NCI-H1105 treated with DMSO at 0.1 percent for 48 hours (cell line): ENCODE measurements around the gene FAM171A1.
"Not testable (repeated sequence)": the region's sequence is repeated elsewhere in the genome, so short reads cannot be mapped to it uniquely, and the experiment has no call there.

Source experiments
- DNase-seq: peaks from one replicate; lab custom pipeline; 2025; lab: John Stamatoyannopoulos, UW

Gene FAM171A1

DNA sequence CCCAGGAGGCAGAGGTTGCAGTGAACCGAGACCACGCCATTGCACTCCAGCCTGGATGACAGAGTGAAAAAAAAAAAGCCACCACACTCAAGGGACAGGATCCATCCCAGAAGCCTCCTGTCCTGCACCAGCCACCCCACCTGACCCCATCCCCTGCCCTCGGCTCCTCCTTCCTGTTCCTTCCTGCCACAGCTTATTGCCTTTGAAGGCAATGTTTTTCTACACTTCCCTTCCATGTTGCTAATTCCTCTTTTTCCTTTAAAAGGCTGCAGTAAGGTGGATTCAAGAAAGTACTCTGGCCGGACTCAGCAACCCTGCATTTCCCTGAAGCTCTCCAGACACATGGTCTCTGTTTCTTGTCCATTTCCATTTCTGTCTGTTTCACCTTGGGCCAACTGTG is 80.9 kb downstream of the FAM171A1 start:
- no peak for DNase-seq

DNA sequence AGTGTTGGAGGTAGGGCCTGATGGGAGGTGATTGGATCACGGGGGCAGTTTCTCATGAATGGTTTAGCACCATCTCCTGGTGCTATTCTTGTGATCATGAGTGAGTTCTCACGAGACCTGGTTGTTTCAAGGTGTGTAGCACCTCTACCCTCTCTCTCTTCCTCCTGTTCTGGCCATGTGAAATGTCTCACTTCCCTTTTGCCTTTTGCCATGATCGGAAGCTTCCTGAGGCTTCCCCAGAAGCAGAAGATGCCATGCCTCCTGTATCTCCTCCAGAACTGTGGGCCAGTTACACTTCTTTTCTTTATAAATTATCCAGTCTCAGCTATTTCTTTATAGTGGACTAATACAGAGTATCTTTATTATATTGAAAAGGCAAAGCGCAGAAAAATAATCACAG is 90.1 kb downstream of the FAM171A1 start:
- no peak for DNase-seq

DNA sequence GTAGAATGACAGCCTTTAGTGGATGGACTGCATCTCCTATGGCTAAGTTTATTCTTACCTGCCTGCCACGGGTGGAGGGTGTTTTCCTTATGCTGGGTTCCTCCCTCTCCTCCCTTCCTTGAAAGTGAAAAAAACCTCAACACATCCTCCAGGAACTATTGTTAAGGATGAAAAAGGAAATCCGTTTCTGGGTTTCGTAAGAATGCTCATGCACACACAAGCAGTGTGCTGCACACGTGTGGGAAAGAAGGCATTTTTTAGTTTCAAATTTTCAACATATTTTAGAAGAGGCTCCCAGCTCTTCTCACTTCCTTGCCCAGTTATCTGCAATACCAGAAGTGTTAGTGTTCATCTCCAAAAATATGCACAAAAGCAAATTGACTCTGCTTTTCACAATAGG is 90.6 kb downstream of the FAM171A1 start:
- DNase-seq, result no peak

DNA sequence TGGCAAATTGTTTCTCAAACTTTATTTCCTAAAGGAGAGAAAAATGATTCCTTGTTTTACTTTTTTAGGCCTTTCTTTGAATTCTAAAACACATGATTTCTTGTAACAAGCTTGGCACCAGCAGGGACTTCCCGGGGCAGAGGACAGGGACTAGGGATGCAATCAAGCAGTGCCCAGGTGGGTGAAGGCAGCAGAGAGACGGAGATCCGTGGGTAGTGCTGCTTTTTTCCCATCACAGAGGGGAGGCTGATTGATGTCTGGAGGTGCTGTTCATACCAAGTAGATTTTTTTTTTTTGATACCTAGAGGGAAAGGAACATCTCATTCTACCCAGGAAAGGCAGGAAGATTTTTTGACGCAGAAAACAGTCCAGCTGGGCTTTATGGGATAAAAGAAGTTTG is 91.9 kb downstream of the FAM171A1 start:
- DNase-seq, result no peak

DNA sequence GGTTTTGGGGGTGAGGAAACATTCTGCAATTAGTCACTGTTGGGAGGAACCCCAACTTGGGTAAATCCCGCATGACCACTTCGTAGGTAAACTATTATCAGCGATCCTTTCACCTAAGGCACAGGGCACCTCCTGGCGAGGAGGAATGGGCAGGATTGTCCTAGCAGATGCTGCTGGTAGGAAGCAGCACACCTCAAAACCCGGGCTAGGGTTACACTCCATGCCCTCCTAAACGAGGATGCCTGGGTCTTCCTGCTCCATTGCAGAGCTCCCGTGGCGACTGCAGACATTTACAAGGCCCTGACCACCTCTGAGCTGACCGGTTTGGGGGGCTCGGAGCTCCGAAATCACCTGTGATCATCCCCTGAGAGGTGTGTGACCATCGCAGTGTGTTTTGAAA is 92.3 kb downstream of the FAM171A1 start:
- no peak for DNase-seq

DNA sequence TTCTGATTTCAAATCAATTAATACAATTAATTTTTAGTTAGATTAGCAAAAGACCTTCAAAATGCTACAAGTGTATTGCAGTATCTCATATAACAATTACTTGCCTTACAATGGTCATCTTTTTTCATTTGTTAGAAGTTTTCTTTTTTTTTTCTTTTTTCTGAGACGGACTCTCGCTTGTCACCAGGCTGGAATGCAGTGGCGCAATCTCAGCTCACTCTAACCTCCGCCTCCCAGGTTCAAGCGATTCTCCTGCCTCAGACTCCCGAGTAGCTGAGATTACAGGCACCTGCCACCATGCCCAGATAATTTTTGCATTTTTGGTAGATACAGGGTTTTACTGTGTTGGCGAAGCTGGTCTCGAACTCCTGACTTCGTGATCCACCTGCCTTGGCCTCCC is 95.0 kb downstream of the FAM171A1 start:
- DNase-seq, result not testable (repeated sequence)

DNA sequence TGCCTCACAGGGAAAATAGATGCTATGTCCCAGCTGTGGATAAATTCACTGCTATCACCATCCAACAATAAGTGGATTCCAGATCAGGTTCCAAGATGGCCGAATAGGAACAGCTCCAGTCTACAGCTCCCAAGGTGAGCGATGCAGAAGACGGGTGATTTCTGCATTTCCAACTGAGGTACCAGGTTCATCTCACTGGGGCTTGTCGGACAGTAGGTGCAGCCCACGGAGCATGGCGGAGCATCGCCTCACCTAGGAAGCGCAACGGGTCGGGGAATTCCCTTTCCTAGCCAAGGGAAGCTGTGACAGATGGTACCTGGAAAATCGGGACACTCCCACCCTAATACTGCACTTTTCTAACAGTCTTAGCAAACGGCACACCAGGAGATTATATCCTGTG is 101.3 kb downstream of the FAM171A1 start:
- not testable (repeated sequence) for DNase-seq

DNA sequence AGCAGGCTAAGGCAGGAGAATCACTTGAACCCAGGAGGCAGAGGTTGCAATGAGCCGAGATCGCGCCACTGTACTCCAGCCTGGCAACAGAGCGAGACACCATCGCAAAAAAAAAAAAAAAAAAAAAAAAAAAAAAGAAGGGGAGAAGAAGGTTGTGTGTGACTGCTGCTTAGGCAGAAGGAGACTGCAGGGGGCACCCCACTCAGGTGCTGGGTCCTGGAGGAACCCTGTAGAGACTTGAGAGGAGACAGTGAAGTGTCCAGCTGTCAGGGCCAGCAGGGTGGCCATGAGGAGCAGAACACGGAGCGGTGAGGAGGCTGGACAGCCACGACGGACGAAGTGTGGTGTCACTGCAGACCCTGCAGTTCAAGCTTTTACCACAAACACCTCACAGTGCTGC is 103.6 kb downstream of the FAM171A1 start:
- DNase-seq, result no peak

DNA sequence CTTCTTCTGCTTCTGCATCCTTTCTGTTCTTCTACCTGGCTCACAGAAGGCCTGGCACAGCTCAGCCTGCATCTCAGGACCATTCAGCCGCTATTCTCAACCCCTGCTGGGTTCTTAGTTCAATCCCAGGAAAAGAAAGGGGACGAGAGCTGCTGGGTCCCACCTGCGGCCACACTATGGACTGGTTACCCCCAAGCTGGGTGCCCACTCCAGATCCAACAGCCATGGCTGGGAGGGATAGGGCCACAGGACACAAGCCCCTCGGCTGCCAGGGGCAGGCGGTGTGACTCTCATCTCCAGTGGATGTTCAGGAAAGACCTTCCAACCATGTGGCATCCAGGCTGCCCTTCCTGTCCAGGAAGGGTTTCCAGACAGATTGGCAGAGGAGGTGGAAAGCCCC is 105.0 kb downstream of the FAM171A1 start:
- DNase-seq, result no peak

DNA sequence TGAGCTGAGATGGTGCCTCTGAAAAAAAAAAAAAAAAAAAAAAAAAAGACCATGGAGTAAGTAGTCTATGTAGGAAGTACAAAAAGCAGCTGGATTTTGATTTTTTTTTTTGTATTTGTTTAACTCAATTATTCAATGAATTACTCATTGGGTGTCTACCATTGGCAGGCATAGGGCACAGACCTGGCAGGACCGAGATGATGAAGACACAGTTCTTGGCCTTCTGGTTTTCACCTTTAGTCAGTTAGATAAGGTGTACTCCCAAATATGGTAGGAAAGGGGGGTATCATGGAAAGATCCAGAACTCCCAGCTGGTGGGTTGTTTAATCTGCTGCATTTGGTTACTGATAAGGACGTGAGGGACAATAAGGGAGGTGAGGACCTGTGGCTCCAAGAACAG is 105.5 kb downstream of the FAM171A1 start:
- DNase-seq, result no peak

DNA sequence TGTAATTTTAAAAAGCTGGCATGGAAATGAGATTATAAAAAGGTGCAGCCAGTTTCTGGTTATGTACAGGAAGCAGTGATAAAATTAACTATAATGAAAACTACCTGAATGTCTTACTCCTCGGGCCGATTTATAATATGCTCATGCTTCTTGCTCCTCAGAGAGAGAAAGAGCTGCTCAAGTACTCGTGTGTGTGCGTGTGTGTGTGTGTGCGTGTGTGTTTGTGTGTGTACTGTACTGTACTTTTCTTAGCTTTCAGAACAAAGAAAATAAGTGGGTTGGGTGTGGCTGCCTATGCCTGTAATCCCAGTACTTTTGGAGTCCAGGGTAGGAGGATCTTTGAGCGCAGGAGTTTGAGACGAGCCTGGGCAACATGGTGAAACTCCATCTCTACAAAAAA is 106.0 kb downstream of the FAM171A1 start:
- DNase-seq, result no peak

DNA sequence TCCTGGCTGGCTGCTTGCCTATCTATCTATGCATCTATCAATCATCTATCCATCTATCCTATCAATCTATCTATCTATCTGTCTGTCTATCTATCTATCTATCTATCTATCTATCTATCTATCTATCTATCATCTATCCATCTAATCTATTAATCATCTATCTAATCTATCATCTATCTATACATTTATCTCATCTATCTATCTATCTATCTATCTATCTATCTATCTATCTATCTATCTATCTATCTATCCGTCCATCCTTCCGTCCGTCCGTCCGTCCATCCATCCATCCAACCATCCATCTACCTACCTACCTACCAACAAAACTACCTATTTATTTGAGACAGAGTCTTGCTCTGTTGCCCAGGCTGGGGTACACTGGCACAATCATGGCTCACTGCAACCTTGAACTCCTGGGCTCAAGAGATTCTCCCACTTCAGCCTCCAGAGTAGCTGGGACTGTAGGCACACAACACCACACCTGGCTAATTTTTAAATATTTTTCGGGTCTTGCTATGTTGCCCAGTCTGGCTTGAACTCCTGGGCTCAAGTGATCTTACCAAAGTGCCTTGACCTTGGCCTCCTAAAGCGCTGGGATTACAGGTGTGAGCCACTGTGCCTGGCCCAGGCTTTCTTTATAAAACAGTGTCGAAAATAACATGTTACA is 107.3 kb downstream of the FAM171A1 start:
- DNase-seq, result no peak

DNA sequence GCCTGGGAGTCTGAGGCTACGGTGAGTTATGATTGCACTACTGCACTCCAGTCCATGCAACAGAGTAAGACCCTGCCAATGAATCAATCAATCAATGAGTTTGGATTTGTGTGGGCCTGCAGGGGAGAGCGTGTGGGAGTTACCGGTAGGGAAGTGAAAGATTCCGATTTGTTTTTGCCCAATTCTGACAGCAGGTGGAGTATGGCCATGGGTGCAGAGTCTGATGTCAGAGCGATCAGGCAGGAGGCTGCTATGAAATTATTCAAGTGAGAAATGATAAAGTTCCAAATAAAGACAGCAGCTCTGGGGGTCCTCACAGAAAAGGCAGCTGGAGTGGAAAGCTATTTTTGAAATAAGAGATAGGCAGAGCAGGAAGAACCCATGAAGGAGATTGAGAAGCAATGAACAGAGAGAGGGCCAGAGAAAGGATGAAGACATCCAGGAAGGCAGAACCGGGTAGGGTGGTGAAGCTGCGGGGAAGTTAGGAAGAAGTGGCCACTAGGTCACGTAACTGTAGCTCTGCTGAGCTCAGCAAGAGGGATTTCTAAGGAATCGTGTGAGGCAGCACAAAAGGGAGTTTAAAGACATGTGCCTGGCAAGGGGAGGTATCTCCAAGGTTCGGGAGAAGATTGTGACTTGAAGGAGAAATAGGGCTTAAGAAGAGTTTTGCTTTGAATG is 108.9 kb downstream of the FAM171A1 start:
- no peak for DNase-seq

DNA sequence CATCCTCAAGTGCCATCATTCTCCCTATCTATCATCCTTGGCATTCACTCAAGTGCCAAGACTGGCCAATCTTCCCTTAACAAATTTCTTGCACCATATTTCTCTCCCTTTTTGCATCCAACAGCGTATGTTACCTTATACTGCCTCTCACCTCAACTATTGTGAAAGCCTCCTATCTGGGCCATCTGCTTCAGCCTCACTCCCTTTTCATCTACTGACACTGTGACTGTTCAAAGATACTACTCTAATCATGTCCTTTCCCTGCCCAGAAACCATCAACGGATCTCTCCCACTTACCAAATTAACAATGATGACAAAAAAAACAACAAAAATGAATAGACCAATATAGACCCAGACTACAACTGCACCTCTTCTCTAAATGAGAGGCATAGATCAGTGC is 112.0 kb downstream of the FAM171A1 start:
- DNase-seq, result no peak

DNA sequence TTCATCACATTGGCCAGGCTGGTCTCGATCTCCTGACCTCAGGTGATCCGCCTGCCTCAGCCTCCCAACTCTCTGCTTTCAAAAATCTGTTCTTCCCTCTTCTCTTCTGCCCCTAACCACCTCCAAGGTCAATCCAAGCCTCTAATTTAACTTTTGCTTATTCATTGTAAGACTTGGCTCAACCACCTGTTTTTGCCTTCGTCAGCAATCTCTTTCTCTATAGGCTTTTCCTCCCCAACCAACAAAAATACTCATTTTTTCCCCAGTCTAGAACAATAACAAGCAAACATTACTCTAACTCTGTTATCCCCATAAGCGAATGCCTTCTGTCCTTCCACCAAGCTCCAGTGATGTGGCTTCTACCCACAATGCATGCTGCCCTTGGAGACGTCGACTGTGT is 112.8 kb downstream of the FAM171A1 start:
- DNase-seq, result no peak

DNA sequence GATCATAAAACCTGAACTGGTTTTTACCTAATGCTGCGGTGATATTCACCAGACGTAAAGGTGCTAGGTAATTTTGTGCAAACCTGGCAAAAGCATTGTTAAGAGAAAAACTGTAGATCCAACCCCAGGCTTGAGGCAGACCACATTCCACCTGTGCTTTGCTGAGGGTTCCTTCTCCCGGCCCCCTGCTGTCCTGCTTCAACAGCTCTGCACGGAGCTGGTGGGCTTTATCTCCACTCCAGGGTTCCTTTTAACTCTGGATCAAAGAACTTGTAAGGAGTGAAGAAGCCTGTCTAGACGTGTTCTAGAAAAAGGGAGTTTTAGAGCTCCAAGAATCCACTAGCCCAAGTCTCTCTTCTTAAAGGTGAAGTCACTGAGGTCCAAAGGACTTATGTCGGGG is 115.1 kb downstream of the FAM171A1 start:
- DNase-seq, result no peak

DNA sequence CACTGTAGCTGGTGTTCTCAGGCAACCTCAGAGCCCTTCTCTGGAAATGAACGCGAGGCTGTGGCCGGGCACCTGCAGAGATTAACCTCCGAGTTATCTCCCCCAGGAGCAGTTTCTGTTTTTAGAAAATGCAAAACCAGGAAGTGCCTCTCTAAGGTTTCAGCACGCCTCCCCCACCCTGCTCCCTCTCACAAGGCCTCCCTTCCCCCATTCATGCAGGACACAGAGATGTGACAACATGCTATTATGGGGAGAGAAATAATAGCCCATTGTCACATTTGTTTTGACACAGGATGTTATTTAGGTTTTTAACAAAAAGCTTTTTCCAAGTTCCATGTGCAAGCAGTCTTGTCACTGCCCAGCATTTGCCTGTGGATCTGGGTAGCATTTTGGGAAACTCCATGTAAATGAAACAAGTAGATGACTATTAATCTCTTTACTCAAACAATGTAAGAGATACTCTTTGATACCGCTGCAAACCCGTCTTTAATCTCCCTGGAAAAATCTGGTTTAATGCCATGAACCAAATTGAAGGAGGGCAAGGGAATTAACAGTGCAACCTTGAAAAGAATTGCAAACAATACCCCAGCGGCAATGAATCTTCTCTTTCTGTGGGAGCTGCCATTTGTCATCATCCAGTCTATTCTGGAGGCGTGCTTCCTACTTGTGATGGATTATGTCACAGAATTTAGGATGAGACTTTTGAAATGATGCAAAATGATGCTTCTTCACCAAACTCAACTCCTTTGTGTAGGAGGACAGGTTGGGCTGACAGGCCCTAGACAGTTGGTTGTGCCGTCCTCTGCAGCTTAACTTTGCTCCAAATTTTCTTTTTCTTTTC is 116.1 kb downstream of the FAM171A1 start:
- DNase-seq, result no peak

DNA sequence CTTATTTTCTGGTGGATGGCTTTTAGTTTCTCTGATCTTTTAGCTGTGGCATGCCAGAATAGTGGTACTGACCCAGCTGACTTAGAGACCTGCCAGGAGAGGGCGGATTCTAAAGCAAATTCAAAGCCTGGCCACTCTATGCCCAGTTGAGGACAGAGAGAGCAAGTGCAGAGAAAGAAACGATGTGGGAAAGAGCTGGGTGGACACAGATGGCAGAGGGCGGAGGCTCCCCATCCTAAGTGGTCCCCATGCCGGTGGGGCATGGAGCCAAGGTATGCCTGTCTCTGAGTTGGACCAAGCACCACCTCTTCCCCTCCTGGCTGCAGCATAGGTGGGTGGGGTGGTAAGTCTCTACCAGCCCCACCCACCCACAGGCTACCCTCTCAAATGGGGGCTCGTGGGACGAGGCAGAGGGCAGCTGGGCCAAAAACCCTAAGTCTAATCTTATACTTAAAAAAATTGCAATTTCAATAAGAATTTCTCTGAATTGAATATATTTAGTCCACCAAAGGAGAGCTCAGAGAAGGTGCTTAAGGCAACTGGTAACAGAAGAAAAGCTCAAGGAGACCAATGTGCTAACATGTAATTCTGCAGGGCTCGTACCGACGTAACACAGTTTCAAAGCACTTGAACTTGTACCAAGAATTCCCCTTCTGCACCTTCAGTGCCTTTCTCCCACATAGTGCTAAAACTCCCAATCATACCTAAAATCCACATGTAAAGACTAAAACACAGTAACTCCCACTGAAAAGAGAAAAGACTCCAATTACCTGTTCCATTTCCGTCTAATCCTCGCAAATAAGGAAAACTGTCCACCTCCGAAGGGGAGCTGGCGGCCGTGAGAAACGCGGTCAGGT is 116.9 kb downstream of the FAM171A1 start:
- no peak for DNase-seq

DNA sequence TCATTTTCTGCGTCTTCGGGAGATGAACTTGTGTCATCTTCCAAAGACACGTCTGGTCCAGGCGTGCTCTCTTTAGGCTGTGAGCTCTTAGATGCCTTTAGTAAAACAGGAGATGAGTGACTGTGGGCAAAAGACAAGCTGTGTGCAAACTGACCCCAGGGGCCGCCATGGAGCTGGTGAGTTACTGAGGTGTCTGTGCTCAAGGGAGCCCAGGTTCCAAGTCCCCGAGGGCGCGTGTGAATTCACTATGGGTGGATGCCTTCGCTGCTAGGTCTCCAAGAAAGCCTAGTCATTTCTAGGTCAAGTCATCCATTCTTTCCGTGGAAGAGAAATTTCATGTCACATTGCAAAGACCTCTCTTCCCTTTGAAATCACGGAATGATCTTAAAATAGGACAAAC is 118.7 kb downstream of the FAM171A1 start:
- no peak for DNase-seq

DNA sequence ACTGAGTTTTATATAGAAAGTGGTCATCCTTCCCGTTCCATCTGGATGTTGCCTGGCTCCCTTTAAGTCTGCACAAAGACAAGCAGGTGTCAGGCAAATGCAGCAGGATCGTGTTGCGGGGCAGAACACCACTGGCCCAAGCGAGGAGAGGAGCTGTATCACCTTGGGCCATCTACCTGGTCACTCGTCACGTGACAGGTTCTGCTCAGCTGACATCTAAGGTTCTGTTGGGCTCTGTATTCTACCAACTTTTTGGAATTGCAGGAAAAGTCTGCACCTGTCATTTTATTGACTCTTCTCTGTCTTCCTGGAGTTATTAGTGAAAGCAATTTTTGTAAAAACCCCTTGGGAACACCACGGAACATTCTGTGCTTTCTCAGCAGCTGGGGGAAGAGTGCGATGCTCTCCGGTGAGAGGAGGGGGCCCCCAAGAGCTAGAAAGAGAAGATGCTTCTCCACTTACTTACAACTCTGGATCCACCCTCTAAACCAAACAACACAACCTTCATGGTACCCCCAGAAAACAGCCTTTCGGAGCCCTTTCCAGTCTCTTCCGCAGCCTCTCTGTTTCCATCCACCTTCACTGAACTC is 119.2 kb downstream of the FAM171A1 start:
- DNase-seq, result no peak

DNA sequence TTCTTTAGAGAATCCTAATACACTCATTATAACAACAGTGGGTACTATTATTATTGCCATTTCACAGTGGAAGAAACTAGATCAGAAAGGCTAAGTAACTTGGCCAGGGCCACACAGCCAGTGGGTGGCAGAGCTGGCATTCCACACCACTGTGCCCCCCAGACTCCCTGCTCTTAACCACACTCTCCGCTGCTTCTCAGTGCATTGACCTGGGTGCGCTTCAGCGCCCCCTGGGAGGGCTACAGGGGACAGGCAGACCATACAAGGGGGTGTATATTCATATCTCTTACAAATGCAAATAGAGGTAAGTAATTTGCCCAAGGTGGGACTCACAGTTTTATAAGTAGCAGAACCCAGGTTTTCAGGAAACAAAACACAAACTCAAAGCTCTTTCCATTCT is 125.6 kb downstream of the FAM171A1 start:
- DNase-seq, result no peak
